ENCODE data around the gene CREB3L4.

DNA sequence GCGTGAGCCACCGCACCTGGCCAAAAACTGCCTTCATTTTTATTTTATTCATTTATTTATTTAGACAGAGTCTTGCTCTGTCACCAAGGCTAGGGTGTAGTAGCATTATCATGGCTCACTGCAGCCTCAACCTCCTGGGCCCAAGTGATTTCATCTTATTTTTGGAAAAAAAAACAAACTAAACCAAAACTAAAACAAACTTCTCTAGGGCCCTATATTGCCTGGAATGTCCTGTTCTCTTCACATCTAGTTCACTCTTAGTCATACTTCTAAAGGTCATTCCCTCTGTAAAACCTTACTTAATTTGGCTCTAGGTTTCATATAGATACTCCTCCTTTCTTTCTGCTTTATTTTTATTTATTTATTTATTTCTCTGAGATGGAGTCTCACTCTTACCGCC is 38.4 kb downstream of the CREB3L4 start:
- TF ChIP-seq, protein P1, sequence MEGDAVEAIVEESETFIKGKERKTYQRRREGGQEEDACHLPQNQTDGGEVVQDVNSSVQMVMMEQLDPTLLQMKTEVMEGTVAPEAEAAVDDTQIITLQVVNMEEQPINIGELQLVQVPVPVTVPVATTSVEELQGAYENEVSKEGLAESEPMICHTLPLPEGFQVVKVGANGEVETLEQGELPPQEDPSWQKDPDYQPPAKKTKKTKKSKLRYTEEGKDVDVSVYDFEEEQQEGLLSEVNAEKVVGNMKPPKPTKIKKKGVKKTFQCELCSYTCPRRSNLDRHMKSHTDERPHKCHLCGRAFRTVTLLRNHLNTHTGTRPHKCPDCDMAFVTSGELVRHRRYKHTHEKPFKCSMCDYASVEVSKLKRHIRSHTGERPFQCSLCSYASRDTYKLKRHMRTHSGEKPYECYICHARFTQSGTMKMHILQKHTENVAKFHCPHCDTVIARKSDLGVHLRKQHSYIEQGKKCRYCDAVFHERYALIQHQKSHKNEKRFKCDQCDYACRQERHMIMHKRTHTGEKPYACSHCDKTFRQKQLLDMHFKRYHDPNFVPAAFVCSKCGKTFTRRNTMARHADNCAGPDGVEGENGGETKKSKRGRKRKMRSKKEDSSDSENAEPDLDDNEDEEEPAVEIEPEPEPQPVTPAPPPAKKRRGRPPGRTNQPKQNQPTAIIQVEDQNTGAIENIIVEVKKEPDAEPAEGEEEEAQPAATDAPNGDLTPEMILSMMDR (conservative IDR thresholded peaks at IDR 0.05; ENCODE audit: low read depth, low read length): no peak
- TF ChIP-seq BHLHE40 (IDR thresholded peaks at IDR 0.05; ENCODE audit: low read depth, low read length) (no peak), RCOR1 (IDR thresholded peaks at IDR 0.05; ENCODE audit: insufficient replicate concordance, low read length) (no peak), RAD21 (IDR thresholded peaks at IDR 0.05; ENCODE audit: low read length) (no peak)
